ENCODE data around the gene TNS4. TPM values are rescaled to one million over a fixed set of nuclear protein-coding genes. Genes with fewer than 3 reads are reported as not detected.
A peak's percentile ranks its signal among the peaks of the same experiment; 100 is the strongest.

TNS4 gene
- total RNA-seq, 3 donors from 2014 or later = 3.0 to 13.1 (median 3.3) TPM

GRCh38 chr17:40483679-40484078 lies 17.7 kb downstream of the TNS4 start:
- intact Hi-C loops (cut with DNase I, micrococcal nuclease) = no loop called here
- H3K4me3 ChIP-seq = no peak overlapping the region
- H3K36me3 ChIP-seq (ENCODE audit: low read depth) = no peaks in the 10 kb centered on the region
- H3K9me3 ChIP-seq = no peaks in the 10 kb centered on the region
- DNase-seq = no peak
- no peak for TF ChIP-seq CTCF (IDR thresholded peaks at IDR 0.05)
- no peak for ATAC-seq
- H3K4me1 ChIP-seq (ENCODE audit: low read depth) = peaks cover 12% of the 10 kb centered on the region

- intact Hi-C loops (cut with DNase I, micrococcal nuclease) = no loop called here
- no peak overlapping the region for H3K4me3 ChIP-seq
Observed at GRCh38 chr17:40482722-40483121, 18.7 kb downstream of the TNS4 start.

GRCh38 chr17:40481106-40481505 lies 20.3 kb downstream of the TNS4 start:
- Histone ChIP-seq H3K4me1 (ENCODE audit: low read depth) (peaks cover 12% of the 10 kb centered on the region), H3K9me3 (no peaks in the 10 kb centered on the region), H3K36me3 (ENCODE audit: low read depth) (no peaks in the 10 kb centered on the region), H3K4me3 (no peak overlapping the region)
- DNase-seq (no peak), ATAC-seq (no peak)
- intact Hi-C loops (cut with DNase I, micrococcal nuclease) = no loop called here
- no peak for TF ChIP-seq CTCF (IDR thresholded peaks at IDR 0.05)

More at GRCh38 chr17:40482722-40483121, 18.7 kb downstream of the TNS4 start:
- TF ChIP-seq CTCF (IDR thresholded peaks at IDR 0.05) = no peak
- Histone ChIP-seq H3K4me1 (ENCODE audit: low read depth) (peaks cover 12% of the 10 kb centered on the region), H3K36me3 (ENCODE audit: low read depth) (no peaks in the 10 kb centered on the region), H3K9me3 (no peaks in the 10 kb centered on the region)
- no peak for DNase-seq
- peak; percentile 30 for ATAC-seq

- peak; percentile 47 to 86 (median 68) for DNase-seq
- Histone ChIP-seq H3K36me3 (ENCODE audit: low read depth) (no peaks in the 10 kb centered on the region), H3K4me3 (no peak overlapping the region), H3K4me1 (ENCODE audit: low read depth) (peaks cover 12% of the 10 kb centered on the region), H3K9me3 (no peaks in the 10 kb centered on the region)
- intact Hi-C loops (cut with DNase I, micrococcal nuclease) = no loop called here
- ATAC-seq = peak; percentile 77
- TF ChIP-seq CTCF (IDR thresholded peaks at IDR 0.05) = no peak
Observed at GRCh38 chr17:40480501-40481003, 20.9 kb downstream of the TNS4 start.

- ATAC-seq = peak; percentile 6
- peak in 1 of 3 donors; percentile 48 for DNase-seq
- Histone ChIP-seq H3K4me1 (ENCODE audit: low read depth) (peaks cover 16% of the 10 kb centered on the region), H3K9me3 (no peaks in the 10 kb centered on the region), H3K36me3 (ENCODE audit: low read depth) (no peaks in the 10 kb centered on the region), H3K4me3 (no peak overlapping the region)
- TF ChIP-seq CTCF (IDR thresholded peaks at IDR 0.05) = no peak
- intact Hi-C loops (cut with DNase I, micrococcal nuclease) = no loop called here
Observed at GRCh38 chr17:40479754-40480480, 21.5 kb downstream of the TNS4 start.
